ENCODE results near the gene VIPR2. TPM values are rescaled to one million over a fixed set of nuclear protein-coding genes. Genes with fewer than 3 reads are reported as not detected.

The VIPR2 gene
- total RNA-seq, 4 donors from 2014 or later, result 0.38 to 2.4 (median 0.56) TPM

- TF ChIP-seq CTCF (IDR thresholded peaks at IDR 0.05; ENCODE audit: low read depth), result no peak
Measured at GRCh38 chr7:159091480-159092475, 52.9 kb downstream of the VIPR2 start.

GRCh38 chr7:159091041-159091440 is 53.6 kb downstream of the VIPR2 start:
- no peak for TF ChIP-seq CTCF (IDR thresholded peaks at IDR 0.05; ENCODE audit: low read depth)

- no peak for TF ChIP-seq CTCF (IDR thresholded peaks at IDR 0.05; ENCODE audit: low read depth)
Measured at GRCh38 chr7:159088016-159088865, 56.4 kb downstream of the VIPR2 start.

GRCh38 chr7:159086301-159086925 is 58.3 kb downstream of the VIPR2 start:
- no peak for TF ChIP-seq CTCF (IDR thresholded peaks at IDR 0.05; ENCODE audit: low read depth)

- TF ChIP-seq CTCF (IDR thresholded peaks at IDR 0.05; ENCODE audit: low read depth), result no peak
Measured at GRCh38 chr7:159084069-159084801, 60.4 kb downstream of the VIPR2 start.

- TF ChIP-seq CTCF (IDR thresholded peaks at IDR 0.05; ENCODE audit: low read depth), result no peak
Measured at GRCh38 chr7:159083698-159084068, 61.0 kb downstream of the VIPR2 start.

All from subcutaneous adipose tissue (tissue), 4 donors.